ENCODE data around the gene MTA1.

DNA sequence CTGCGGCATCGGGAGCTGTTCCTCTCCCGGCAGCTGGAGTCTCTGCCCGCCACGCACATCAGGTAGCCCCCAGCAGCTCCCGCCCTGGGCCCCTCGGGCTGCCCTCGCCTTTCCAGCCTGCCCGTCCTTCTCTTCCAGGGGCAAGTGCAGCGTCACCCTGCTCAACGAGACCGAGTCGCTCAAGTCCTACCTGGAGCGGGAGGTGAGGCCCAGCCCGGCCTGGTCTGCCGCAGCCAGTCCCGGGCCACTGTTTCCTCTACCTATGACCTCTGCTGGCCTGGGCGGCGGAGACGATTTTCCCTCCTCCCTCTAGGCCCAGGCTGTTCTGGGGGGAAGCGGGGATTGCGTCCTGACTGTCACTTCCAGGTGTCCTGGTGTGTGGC is 30.5 kb downstream of the MTA1 start:
- TF ChIP-seq CTCF (conservative IDR thresholded peaks at IDR 0.05; ENCODE audit: low read depth, low read length): no peak
- no peak for TF ChIP-seq EZH2 (IDR thresholded peaks at IDR 0.05; ENCODE audit: borderline replicate concordance, low read depth, low read length, poor library complexity, severe bottlenecking)
